Osteocyte (in vitro differentiated cells): ENCODE measurements around the gene AFF3. TPM values are rescaled to one million over a fixed set of nuclear protein-coding genes. Genes with fewer than 3 reads are reported as not detected.

Source experiments
- DNase-seq: peaks from one replicate; pipeline ENCODE4 v3.0.0; 2021; ENCODE audit warnings: mixed read lengths; ENCODE audit not compliant: unreplicated experiment; ENCODE audit errors: extremely low spot score
- H3K27ac Mint-ChIP-seq: one replicate; pipeline ENCODE4 v1.8.0; 2021; ENCODE audit warnings: mild to moderate bottlenecking, mixed read lengths; ENCODE audit not compliant: unreplicated experiment
- H3K27me3 Mint-ChIP-seq: one replicate; pipeline ENCODE4 v1.8.0; 2021; ENCODE audit warnings: mixed read lengths; ENCODE audit not compliant: unreplicated experiment
- H3K36me3 Mint-ChIP-seq: one replicate; pipeline ENCODE4 v1.8.0; 2021; ENCODE audit warnings: mixed read lengths; ENCODE audit not compliant: unreplicated experiment
- H3K4me1 Mint-ChIP-seq: one replicate; pipeline ENCODE4 v1.8.0; 2021; ENCODE audit warnings: mixed read lengths; ENCODE audit not compliant: unreplicated experiment
- H3K4me3 Mint-ChIP-seq: one replicate; pipeline ENCODE4 v1.8.0; 2021; ENCODE audit warnings: mild to moderate bottlenecking, moderate library complexity, mixed read lengths; ENCODE audit not compliant: unreplicated experiment
- H3K9me3 Mint-ChIP-seq: one replicate; pipeline ENCODE4 v1.8.0; 2021; ENCODE audit warnings: mixed read lengths; ENCODE audit not compliant: unreplicated experiment
- CTCF ChIP-seq: fragments of 200-600 bp; sonication (generic); IDR thresholded peaks from 2 replicates; pipeline ENCODE4 v1.5.0; 2021; ENCODE audit warnings: antibody characterized with exemption, mild to moderate bottlenecking, moderate library complexity
- total RNA-seq: library from RNA; stranded (reverse); gene quantifications from 2 replicates; pipeline ENCODE4 v1.2.1, GENCODE V29; 2021

AFF3 gene
- total RNA-seq, 1 donor from 2014 or later = 248 TPM

- DNase-seq = no peak
- Mint-ChIP-seq H3K4me1 (peaks cover 89% of the 10 kb centered on the region), H3K36me3 (peaks cover 55% of the 10 kb centered on the region), H3K9me3 (no peaks in the 10 kb centered on the region), H3K27ac (no peak overlapping the region), H3K4me3 (peak overlapping the region; percentile 46), H3K27me3 (no peaks in the 10 kb centered on the region)
- no peak for TF ChIP-seq CTCF
Measured at GRCh38 chr2:100008956-100009355, 133.4 kb downstream of the AFF3 start.

GRCh38 chr2:100006516-100006915 lies 135.9 kb downstream of the AFF3 start:
- no peaks in the 10 kb centered on the region for H3K9me3 Mint-ChIP-seq
- H3K27me3 Mint-ChIP-seq = no peaks in the 10 kb centered on the region
- H3K27ac Mint-ChIP-seq = peak overlapping the region; percentile 51
- TF ChIP-seq CTCF = no peak
- peaks cover 68% of the 10 kb centered on the region for H3K36me3 Mint-ChIP-seq
- no peak for DNase-seq
- peaks cover 76% of the 10 kb centered on the region for H3K4me1 Mint-ChIP-seq
- H3K4me3 Mint-ChIP-seq = no peak overlapping the region

- no peaks in the 10 kb centered on the region for H3K27me3 Mint-ChIP-seq
- peak overlapping the region; percentile 78 for H3K27ac Mint-ChIP-seq
Measured at GRCh38 chr2:100004959-100005387, 137.4 kb downstream of the AFF3 start.

GRCh38 chr2:100004348-100004884 lies 138.0 kb downstream of the AFF3 start:
- H3K27ac Mint-ChIP-seq = peak overlapping the region; percentile 78
- no peaks in the 10 kb centered on the region for H3K9me3 Mint-ChIP-seq
- no peak for TF ChIP-seq CTCF
- DNase-seq = no peak
- H3K36me3 Mint-ChIP-seq = peaks cover 62% of the 10 kb centered on the region
- H3K27me3 Mint-ChIP-seq = no peaks in the 10 kb centered on the region
- no peak overlapping the region for H3K4me3 Mint-ChIP-seq
- H3K4me1 Mint-ChIP-seq = peaks cover 63% of the 10 kb centered on the region

More at GRCh38 chr2:100004959-100005387, 137.4 kb downstream of the AFF3 start:
- Mint-ChIP-seq H3K9me3 (no peaks in the 10 kb centered on the region), H3K36me3 (peaks cover 65% of the 10 kb centered on the region), H3K4me3 (no peak overlapping the region), H3K4me1 (peaks cover 69% of the 10 kb centered on the region)
- DNase-seq = no peak
- TF ChIP-seq CTCF = no peak

GRCh38 chr2:100002059-100002458 lies 140.3 kb downstream of the AFF3 start:
- Mint-ChIP-seq H3K4me1 (peaks cover 46% of the 10 kb centered on the region), H3K4me3 (no peak overlapping the region), H3K9me3 (no peaks in the 10 kb centered on the region), H3K36me3 (peaks cover 39% of the 10 kb centered on the region), H3K27me3 (no peaks in the 10 kb centered on the region), H3K27ac (no peak overlapping the region)
- DNase-seq = no peak
- TF ChIP-seq CTCF = no peak
